Breast epithelium (tissue), 3 donors: ENCODE data around the gene SFI1.

Experiments
- CTCF ChIP-seq, 3 donors: fragments of 450-650 bp; IDR thresholded peaks; one replicate each; pipeline ENCODE4 v1.5.1; 2016 to 2017; ENCODE audit warnings: antibody characterized with exemption in 3 of 3, mild to moderate bottlenecking in 3 of 3, moderate library complexity in 3 of 3
- POLR2AphosphoS5 ChIP-seq, 3 donors: sonication (generic); formaldehyde crosslinking; IDR thresholded peaks; one replicate each; pipeline ENCODE4 v1.6.1; 2017; ENCODE audit warnings: antibody characterized with exemption in 3 of 3

DNA sequence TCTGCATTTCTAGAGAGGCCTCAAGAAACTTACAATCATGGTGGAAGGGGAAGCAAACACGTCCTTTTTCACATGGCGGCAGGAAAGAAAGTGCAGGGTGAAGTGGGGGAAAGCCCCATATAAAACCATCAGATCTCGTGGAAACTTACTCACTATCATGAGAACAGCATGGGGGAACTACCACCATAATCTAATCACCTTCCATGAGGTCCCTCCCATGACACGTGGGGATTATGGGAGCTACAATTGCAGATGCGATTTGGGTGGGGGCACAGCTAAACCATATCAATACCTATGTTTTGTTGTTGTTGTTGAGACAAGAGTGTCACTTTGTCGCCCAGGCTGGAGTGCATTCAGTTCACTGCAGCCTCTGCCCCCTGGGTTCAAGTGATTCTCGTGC is 29.9 kb downstream of the SFI1 start:
- no peak for TF ChIP-seq CTCF (IDR thresholded peaks at IDR 0.05)
- TF ChIP-seq POLR2AphosphoS5 (IDR thresholded peaks at IDR 0.05) = no peak
